HCT116 (cell line): ENCODE results near the gene DNAJC16. TPM values are rescaled to one million over a fixed set of nuclear protein-coding genes. Genes with fewer than 3 reads are reported as not detected.

Source experiments
- ATAC-seq: fragments of 200-7000 bp; cut with Tn5 transposase; 2 replicates; pipeline ENCODE4 v1.9.1; 2020; ENCODE audit warnings: mild to moderate bottlenecking, moderate library complexity
- BruUV-seq: library from RNA; stranded (reverse); fragments of 400-500 nt; replicated peaks from 2 replicates; lab custom pipeline; 2021; lab: Mats Ljungman, UMichigan
- CTCF ChIA-PET: fragments of 300-600 bp; sonication (Branson Sonifier 250); formaldehyde crosslinking; loops from one replicate; lab custom pipeline; 2021; ENCODE audit warnings: antibody characterized with exemption; lab: Charles Lee
- POLR2A ChIA-PET: fragments of 300-600, 350-600 bp; sonication (Branson Sonifier 250); formaldehyde crosslinking; loops from one replicate; lab custom pipeline; 2021; ENCODE audit warnings: antibody characterized with exemption; lab: Charles Lee
- RAD21 ChIA-PET, 2 experiments: fragments of 300-600 bp; sonication (Branson Sonifier 250); formaldehyde crosslinking; loops; one replicate each; lab custom pipeline; 2023; ENCODE audit warnings: low total read pairs in 2 of 2; ENCODE audit not compliant: uncharacterized antibody in 2 of 2, unreplicated experiment in 2 of 2, low non-redundant PET in 1 of 2; lab: Charles Lee
- DNase-seq: peaks from one replicate; pipeline ENCODE4 v3.0.0-alpha.2; 2010; ENCODE audit warnings: low read depth, low spot score
- H2AFZ ChIP-seq: fragments of 200-600 bp; shearing (Covaris generic), sonication (generic); 2 replicates; pipeline ENCODE4 v1.6.1; 2017; ENCODE audit warnings: low read depth, mixed run types, mixed read lengths, antibody characterized with exemption, low read length; ENCODE audit not compliant: poor library complexity, severe bottlenecking
- H3K27ac ChIP-seq: 2 replicates; pipeline ENCODE4 v1.5.1; 2012; ENCODE audit warnings: low read depth, low read length
- H3K27me3 ChIP-seq: fragments of 200-600 bp; sonication (generic); 2 replicates; pipeline ENCODE4 v1.6.1; 2016; ENCODE audit warnings: mixed run types, low read length, mixed read lengths; ENCODE audit not compliant: insufficient read depth
- H3K36me3 ChIP-seq, 2 experiments: fragments of 200-500 bp in 1 of 2; fragments of 200-600 bp in 1 of 2; sonication (Bioruptor generic) in 1 of 2; sonication (generic) in 1 of 2; 2 replicates each; pipeline versions ENCODE4 v1.5.1 to v1.6.1; 2014 to 2016; ENCODE audit warnings: low read length in 2 of 2, inconsistent platforms in 1 of 2, mixed read lengths in 1 of 2, mixed run types in 1 of 2; ENCODE audit not compliant: insufficient read depth in 2 of 2, control insufficient read depth in 1 of 2
- H3K4me1 ChIP-seq, 2 experiments: fragments of 200-600 bp in 1 of 2; sonication (generic) in 1 of 2; 2 replicates each; pipeline versions ENCODE4 v1.5.1 to v1.6.1; 2012 to 2017; ENCODE audit warnings: low read length in 2 of 2, inconsistent platforms in 1 of 2, mild to moderate bottlenecking in 1 of 2, mixed read lengths in 1 of 2, mixed run types in 1 of 2, moderate library complexity in 1 of 2; ENCODE audit not compliant: insufficient read depth in 2 of 2, control insufficient read depth in 1 of 2
- H3K4me2 ChIP-seq: fragments of 200-600 bp; sonication (generic); 2 replicates; pipeline ENCODE4 v1.6.1; 2017; ENCODE audit warnings: mixed run types, low read length, mixed read lengths
- H3K4me3 ChIP-seq, 2 experiments: fragments of 200-600 bp in 1 of 2; sonication (generic) in 1 of 2; replicated peaks in 1 of 2; 2 replicates each; pipeline ENCODE4 v1.5.1; 2011 to 2016; ENCODE audit warnings: low read length in 2 of 2, control low read depth in 1 of 2, low read depth in 1 of 2, mild to moderate bottlenecking in 1 of 2, mixed read lengths in 1 of 2, mixed run types in 1 of 2
- H3K79me2 ChIP-seq: fragments of 200-600 bp; sonication (generic); 2 replicates; pipeline ENCODE4 v1.6.1; 2017; ENCODE audit warnings: mild to moderate bottlenecking, mixed run types, low read length, moderate library complexity, mixed read lengths; ENCODE audit not compliant: insufficient read depth
- H3K9ac ChIP-seq: fragments of 200-600 bp; sonication (generic); 2 replicates; pipeline ENCODE4 v1.6.1; 2016; ENCODE audit warnings: low read length, mixed read lengths
- H3K9me2 ChIP-seq: fragments of 200-600 bp; sonication (generic), shearing (Covaris generic); 2 replicates; pipeline ENCODE4 v1.6.1; 2017; ENCODE audit warnings: mixed run types, mild to moderate bottlenecking, moderate library complexity; ENCODE audit not compliant: insufficient read depth
- H3K9me3 ChIP-seq, 2 experiments: fragments of 200-500 bp in 1 of 2; fragments of 200-600 bp in 1 of 2; sonication (Bioruptor generic) in 1 of 2; sonication (generic) in 1 of 2; 2 replicates each; pipeline ENCODE4 v1.6.1; 2014 to 2017; ENCODE audit warnings: low read length in 2 of 2, mixed read lengths in 2 of 2, inconsistent platforms in 1 of 2, low read depth in 1 of 2, mild to moderate bottlenecking in 1 of 2, mixed run types in 1 of 2, moderate library complexity in 1 of 2; ENCODE audit not compliant: control insufficient read depth in 1 of 2, insufficient read depth in 1 of 2
- H4K20me1 ChIP-seq: fragments of 200-600 bp; sonication (generic), shearing (Covaris generic); 2 replicates; pipeline ENCODE4 v1.6.1; 2017; ENCODE audit warnings: mixed run types, mild to moderate bottlenecking, moderate library complexity; ENCODE audit not compliant: insufficient read depth
- CBX3 ChIP-seq: IDR thresholded peaks from 2 replicates; pipeline ENCODE4 v1.6.1; 2012; ENCODE audit warnings: low read depth
- CTCF ChIP-seq, 3 experiments: fragments of 200-600 bp in 1 of 3; sonication (generic) in 1 of 3; IDR thresholded peaks in 2 of 3; conservative IDR thresholded peaks in 1 of 3; 2 replicates each; pipeline ENCODE4 v1.5.1; 2012 to 2017; ENCODE audit warnings: low read depth in 2 of 3, low read length in 2 of 3, antibody characterized with exemption in 1 of 3, borderline replicate concordance in 1 of 3, control low read depth in 1 of 3, mild to moderate bottlenecking in 1 of 3, mixed read lengths in 1 of 3, mixed run types in 1 of 3, moderate library complexity in 1 of 3; ENCODE audit not compliant: insufficient read depth in 1 of 3
- EGR1 ChIP-seq: IDR thresholded peaks from 2 replicates; pipeline ENCODE4 v1.6.1; 2012; ENCODE audit warnings: low read depth
- EZH2 ChIP-seq: fragments of 200-600 bp; sonication (generic); IDR thresholded peaks from 2 replicates; pipeline ENCODE4 v1.6.1; 2017; ENCODE audit warnings: antibody characterized with exemption, mixed run types
- MAX ChIP-seq: IDR thresholded peaks from 2 replicates; pipeline ENCODE4 v1.6.1; 2012
- POLR2A ChIP-seq: IDR thresholded peaks from 2 replicates; pipeline ENCODE4 v1.7.0; 2011; ENCODE audit warnings: borderline replicate concordance; ENCODE audit not compliant: insufficient read depth, insufficient read length; ENCODE audit errors: extremely low read depth
- RAD21 ChIP-seq: IDR thresholded peaks from 2 replicates; pipeline ENCODE4 v1.6.1; 2012; ENCODE audit warnings: low read depth, mild to moderate bottlenecking
- SP1 ChIP-seq: IDR thresholded peaks from 2 replicates; pipeline ENCODE4 v1.6.1; 2012; ENCODE audit warnings: low read depth
- SRF ChIP-seq: IDR thresholded peaks from 2 replicates; pipeline ENCODE4 v1.6.1; 2012; ENCODE audit warnings: low read depth
- ZNF274 ChIP-seq: fragments of 200-500 bp; sonication (Bioruptor generic); IDR thresholded peaks from 2 replicates; pipeline ENCODE4 v1.6.1; 2014; ENCODE audit warnings: mild to moderate bottlenecking, low read depth, low read length, inconsistent platforms
- intact Hi-C: fragments of 100-400 bp; cut with micrococcal nuclease; formaldehyde crosslinking; loops from 2 replicates; pipeline ENCODE4 v1.10.0; 2022
- total RNA-seq: library from RNA; stranded (reverse); gene quantifications from one replicate; pipeline ENCODE4 v1.2.1, GENCODE V29; 2021; ENCODE audit not compliant: unreplicated experiment

DNAJC16 gene
- total RNA-seq, 1 experiment from 2014 or later, result 20.6 TPM

GRCh38 chr1:15500184-15501178 lies 26.2 kb upstream of the DNAJC16 start:
- Histone ChIP-seq H3K4me3 (no peak overlapping the region), H3K4me2 (no peak overlapping the region), H2AFZ (no peak overlapping the region), H3K4me1 (no peaks in the 10 kb centered on the region), H3K79me2 (no peaks in the 10 kb centered on the region), H3K27ac (no peak overlapping the region), H3K9me2 (no peaks in the 10 kb centered on the region), H3K9me3 (no peaks in the 10 kb centered on the region), H3K27me3 (no peaks in the 10 kb centered on the region), H3K9ac (no peak overlapping the region), H3K36me3 (no peaks in the 10 kb centered on the region), H4K20me1 (no peaks in the 10 kb centered on the region)
- DNase-seq (no peak), ATAC-seq (no peak)
- BruUV-seq, result no TSS peak
- ChIA-PET POLR2A (no interaction called here), RAD21 (no interaction called here), CTCF (interaction anchor here (1.1 kb wide), 1 partner anchor 372 kb away, joined by 5 read pairs; no protein-coding TSS in a partner anchor)
- no peak for TF ChIP-seq EGR1
- TF ChIP-seq CTCF (IDR thresholded peaks at IDR 0.05 in 2 of 3, conservative IDR thresholded peaks at IDR 0.05 in 1 of 3; ENCODE audit: borderline replicate concordance in 1 of 3, insufficient read depth in 1 of 3, low read depth in 2 of 3, low read length in 2 of 3), result no peak
- TF ChIP-seq SP1, result no peak
- no peak for TF ChIP-seq SRF
- TF ChIP-seq EZH2, result no peak
- TF ChIP-seq ZNF274, result no peak
- TF ChIP-seq RAD21, result no peak
- no peak for TF ChIP-seq MAX
- no peak for TF ChIP-seq CBX3
- no peak for TF ChIP-seq POLR2A
- intact Hi-C loops, result loop anchor here (1.0 kb wide), 1 partner anchor 177 kb away; no protein-coding TSS in a partner anchor
